ENCODE data around the gene TRPM2.
"Not testable (repeated sequence)": the region's sequence is repeated elsewhere in the genome, so short reads cannot be mapped to it uniquely, and the experiment has no call there.

The TRPM2 gene

GRCh38 chr21:44399955-44400790 lies 46.8 kb downstream of the TRPM2 start:
- DNase-seq, result no peak

DNA sequence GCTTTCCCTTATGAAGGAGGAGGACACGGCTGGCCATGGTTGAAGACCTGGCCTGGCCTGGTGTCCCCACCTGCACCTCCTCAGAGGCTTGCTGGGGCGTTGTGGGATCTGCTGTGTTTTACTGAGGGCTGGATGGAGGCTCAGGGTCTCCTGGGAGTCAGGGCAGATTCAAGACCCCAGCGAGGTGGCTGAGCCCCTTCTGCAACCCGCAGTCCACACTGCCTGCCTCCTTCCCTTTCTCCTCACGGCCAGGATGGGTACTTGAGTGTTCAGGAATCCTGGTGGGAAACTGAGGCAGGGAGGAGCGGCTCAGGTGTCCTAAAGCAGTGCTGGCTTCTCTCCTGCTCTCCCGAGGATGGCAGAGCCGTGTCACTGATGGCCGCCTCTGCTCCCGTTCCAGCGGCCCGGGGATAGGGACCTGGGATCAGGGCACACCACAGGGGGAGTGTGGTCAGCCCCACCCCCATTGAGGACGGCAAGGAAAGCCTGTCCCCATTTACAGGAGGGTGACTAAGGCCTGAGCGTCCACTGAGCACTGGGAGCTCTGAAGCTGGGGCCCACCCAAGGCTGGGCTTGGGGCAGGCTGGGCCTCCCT lies 47.5 kb downstream of the TRPM2 start:
- no peak for DNase-seq

DNA sequence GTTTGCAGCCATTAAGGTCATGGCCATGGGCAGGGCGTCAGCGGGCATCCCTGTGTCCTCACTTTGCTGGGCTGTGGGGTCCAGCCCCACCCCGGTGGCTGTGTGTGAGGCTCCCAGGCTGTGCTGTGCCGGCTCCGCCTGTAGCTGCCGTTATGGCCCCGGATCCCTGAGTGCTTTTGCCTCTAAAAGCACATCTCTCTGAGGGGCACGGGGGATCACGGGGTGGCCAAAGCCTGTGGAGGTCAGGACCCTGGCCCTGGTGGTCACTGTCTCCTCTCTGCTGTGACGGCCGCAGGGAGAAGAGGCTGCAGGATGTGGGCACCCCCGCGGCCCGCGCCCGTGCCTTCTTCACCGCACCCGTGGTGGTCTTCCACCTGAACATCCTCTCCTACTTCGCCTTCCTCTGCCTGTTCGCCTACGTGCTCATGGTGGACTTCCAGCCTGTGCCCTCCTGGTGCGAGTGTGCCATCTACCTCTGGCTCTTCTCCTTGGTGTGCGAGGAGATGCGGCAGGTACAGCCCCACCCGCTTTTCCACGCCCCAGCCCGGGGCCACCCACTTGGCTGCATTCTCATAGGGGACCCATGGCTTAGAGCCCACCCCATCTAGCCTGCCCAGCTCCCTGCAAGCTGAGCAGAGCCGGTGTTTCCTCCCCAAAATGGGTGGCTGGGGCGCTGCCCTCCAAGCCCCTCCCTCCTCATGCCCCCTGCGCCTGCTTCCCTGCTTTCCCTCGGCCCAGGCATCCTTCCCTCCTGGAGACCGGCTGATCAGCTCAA lies 48.2 kb downstream of the TRPM2 start:
- DNase-seq, result no peak

DNA sequence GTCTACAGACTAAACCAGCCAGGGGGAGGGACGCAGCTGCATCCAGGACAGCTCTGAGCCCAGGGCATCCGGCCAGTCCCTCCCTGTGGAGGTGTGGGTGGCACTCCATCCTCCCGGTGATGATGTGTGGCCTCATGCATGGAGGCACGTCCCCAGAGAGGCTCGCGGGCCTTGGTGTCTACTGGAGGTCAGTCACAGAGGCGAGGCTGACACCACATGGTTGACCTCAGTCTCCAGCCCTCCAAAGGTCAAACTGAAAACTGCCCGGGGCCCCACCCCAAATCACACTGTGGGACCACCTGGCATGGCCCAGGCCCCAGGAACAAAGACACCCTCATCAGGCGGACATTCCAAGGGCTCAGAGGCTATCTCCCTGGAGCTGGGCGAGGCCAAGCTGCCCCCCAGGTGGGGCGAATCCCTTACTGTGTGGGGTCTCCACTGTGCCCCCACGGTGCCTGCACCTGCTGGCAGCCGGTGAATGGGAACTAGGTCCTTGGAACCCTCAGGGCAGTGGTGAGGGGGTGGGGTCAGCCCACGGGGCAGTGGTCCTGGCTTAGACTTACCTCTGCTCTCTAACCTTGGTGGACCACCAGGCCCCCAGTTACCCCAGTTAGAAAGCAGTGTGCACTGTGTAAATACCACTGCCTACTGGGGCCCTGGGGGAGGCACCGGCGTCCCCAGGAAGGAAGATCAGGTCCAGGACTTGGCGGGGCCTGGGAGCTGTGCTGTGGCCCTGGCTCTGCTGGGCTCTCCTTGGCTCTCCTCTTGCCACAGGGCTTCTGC lies 49.1 kb downstream of the TRPM2 start:
- DNase-seq, result no peak

DNA sequence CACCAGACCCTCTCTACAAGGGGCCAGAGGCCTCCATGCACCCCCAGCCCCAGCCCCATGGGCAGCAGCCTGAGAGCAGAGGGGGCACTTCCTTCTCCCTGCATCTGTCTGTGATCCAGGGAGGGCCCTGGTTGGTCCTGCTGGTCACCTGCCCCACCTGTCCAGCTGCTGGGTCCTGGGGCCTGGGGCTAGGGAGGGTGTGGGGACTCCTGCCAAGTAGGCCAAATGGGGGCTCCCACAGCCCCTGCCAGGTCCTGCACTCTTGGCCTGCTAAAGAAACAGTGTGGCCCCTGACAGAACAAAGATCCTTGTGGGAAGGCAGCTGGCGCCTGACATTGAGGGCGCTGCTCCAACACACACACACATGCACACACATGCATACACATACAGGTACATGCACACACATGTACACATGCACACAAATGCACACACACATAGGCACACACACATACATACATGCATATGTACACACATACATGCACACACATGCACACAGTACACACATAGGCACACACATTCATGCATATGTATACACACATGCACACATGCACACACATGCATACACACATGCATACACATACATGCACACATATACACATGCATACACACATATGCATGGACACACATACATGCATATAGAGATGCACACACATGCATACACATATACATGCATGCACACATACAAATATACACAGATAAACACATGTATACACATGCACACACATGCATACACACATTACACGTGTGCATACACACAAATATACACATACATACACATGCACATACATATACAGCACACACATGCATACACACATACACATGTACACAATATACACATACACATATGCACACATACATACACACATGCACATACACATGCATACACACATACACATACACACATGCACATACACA lies 49.9 kb downstream of the TRPM2 start:
- no peak for DNase-seq

DNA sequence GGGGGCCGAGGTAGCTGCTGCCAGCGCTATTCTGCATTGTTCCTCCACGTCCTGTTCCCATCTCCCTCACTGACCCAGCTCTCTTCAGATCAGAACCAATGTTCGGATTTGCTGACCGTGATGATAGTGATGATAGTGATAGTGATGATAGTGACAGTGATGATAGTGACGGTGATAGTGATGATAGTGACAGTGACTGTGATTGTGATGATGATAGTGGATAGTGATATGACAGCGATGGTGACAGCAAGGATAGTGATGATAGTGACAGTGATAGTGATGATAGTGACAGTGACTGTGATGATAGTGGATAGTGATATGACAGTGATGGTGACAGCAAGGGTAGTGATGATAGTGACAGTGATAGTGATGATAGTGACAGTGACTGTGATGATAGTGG lies 51.1 kb downstream of the TRPM2 start:
- DNase-seq, result not testable (repeated sequence)

DNA sequence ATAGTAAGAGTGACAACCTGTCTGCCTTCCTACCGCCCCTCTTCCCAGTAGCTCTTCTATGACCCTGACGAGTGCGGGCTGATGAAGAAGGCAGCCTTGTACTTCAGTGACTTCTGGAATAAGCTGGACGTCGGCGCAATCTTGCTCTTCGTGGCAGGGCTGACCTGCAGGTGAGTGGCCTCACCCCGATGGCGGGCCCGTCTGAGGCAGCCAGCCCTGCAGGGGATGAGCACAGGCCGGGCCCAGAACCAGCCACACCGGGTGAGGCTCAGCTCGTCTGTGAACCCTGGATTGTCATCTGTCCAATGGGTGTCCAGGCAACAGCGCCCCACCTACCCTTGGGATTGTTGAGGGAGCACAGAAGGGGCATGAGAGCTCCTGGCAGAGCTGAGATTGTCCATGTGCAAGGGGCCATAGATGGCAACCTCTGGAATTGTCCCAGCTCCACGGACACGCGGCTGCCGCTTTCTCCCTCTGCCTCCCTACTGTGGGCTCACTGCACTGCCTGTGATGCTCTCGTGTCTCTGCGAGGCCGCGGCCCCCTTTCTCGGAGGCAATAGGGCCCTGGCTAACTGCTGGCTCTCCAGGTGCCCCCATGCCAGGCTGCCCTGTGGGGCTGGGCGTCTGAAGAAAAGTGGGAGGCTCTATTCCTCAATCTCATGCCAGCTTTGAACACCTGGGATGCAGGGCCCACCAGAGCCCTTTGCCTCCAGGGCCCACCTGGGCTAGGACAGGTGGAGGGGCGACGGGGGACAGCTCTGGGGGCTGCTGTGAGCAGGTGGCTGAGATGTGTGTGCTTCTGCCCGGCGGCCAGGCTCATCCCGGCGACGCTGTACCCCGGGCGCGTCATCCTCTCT lies 51.9 kb downstream of the TRPM2 start:
- DNase-seq, result no peak

- DNase-seq, result no peak
Measured at GRCh38 chr21:44405948-44406872, 52.8 kb downstream of the TRPM2 start.

GRCh38 chr21:44406953-44407352 lies 53.5 kb downstream of the TRPM2 start:
- no peak for DNase-seq

- no peak for DNase-seq
Measured at GRCh38 chr21:44407493-44407892, 54.1 kb downstream of the TRPM2 start.

- no peak for DNase-seq
Measured at GRCh38 chr21:44408226-44408625, 54.8 kb downstream of the TRPM2 start.

- no peak for DNase-seq
Measured at GRCh38 chr21:44413566-44414290, 60.3 kb downstream of the TRPM2 start.

- DNase-seq, result no peak
Measured at GRCh38 chr21:44414291-44415072, 61.1 kb downstream of the TRPM2 start.

DNA sequence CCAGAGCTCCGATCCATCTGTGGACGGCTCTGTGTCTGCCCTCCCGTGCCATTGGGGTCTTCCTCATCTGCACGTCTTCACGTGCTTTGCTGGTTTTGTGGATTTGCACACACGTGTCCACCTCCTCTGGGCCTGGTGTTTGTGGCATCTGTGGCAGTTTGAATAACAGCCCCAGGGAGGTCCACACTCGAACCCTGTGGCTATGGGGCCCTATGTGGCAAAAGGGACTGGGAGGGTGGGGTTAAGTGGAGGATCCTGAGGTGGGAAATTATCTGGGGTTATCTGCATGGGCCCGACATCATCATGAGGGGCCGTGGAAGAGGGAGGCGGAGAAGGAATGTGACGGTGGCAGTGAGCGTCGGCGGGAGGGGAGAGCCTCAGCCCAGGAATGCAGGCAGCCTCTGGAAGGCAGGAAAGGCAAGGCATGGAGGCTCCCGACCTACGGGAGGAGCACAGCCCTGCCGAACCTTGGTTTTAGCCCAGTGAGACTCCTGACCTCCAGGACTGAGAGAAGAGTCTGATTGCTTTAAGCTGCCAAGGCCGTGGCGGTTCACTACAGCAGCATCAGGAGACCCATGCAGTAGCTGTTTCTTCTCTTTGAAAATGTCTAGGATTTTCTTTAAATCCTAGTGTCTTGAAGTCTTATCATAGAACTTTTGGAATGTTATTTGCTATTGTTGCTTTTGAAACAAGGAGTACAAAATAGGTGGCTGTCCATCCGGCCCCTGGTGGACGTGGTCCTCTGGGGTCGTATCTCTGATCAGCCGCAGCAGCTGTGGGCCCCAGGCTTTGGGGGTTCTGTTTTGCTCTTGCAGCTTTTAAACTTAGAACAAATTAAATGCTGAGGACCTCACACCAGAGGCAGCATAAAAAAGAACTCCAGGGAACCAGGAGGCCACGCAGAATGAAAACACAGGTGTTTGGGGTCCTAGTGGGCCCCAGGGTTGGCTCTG lies 61.9 kb downstream of the TRPM2 start:
- no peak for DNase-seq

DNA sequence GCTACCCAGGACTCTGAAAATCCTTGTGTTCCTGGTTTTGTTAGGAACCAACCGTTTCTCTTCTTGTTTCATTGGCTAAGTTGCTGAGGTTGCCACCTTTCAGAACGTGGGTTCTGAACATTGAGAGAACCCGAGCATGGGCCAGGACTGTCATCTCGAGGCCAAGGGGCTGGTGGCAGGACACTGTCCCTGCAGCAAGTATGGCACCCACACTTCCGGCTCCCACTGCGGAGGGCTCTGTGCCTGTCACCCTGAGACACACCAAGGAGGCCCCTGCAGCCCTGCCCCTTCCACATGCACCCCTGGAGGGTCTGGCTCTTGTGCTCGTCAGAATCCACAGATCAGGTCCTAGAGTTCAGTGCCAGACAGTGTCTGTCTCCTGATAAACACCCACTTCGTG lies 62.8 kb downstream of the TRPM2 start:
- DNase-seq, result no peak

DNA sequence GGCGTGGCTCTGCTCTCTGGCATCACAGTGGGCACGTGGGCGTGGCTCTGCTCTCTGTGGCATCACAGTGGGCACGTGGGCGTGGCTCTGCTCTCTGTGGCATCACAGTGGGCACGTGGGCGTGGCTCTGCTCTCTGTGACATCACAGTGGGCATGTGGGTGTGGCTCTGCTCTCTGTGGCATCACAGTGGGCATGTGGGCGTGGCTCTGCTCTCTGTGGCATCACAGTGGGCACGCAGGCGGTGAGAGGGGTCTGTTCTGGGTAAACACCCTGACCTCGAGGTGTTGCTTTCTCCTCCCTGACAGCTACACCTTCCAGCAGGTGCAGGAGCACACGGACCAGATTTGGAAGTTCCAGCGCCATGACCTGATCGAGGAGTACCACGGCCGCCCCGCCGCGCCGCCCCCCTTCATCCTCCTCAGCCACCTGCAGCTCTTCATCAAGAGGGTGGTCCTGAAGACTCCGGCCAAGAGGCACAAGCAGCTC lies 64.2 kb downstream of the TRPM2 start:
- not testable (repeated sequence) for DNase-seq
